CD4-positive, alpha-beta T cell (primary cell): Measurements from ENCODE around the gene DCAF16. TPM values are rescaled to one million over a fixed set of nuclear protein-coding genes. Genes with fewer than 3 reads are reported as not detected.

Source experiments
- ATAC-seq: fragments of 200-7000 bp; cut with Tn5 transposase; one replicate; pipeline ENCODE4 v1.10.0; 2022; ENCODE audit warnings: mild to moderate bottlenecking; ENCODE audit not compliant: poor library complexity
- CTCF ChIA-PET: fragments of 350-600 bp; sonication (Branson Sonifier 250); formaldehyde crosslinking; loops from one replicate; lab custom pipeline; 2021; ENCODE audit warnings: antibody characterized with exemption, inconsistent platforms; lab: Charles Lee
- POLR2A ChIA-PET: fragments of 350-600 bp; sonication (Branson Sonifier 250); formaldehyde crosslinking; loops from one replicate; lab custom pipeline; 2021; ENCODE audit warnings: antibody characterized with exemption, inconsistent platforms; lab: Charles Lee
- DNase-seq, 14 experiments: peaks; one replicate each; pipeline ENCODE4 v3.0.0-alpha.2; 2013 to 2020; ENCODE audit warnings: mixed read lengths in 2 of 14
- H3K27ac ChIP-seq, 2 donors: one replicate each; pipeline versions ENCODE4 v1.5.1 to v1.7.0; 2013; ENCODE audit warnings: low read length in 2 of 2, low read depth in 1 of 2, mild to moderate bottlenecking in 1 of 2
- H3K27me3 ChIP-seq, 2 experiments: 1 replicate in 1 of 2; 2 replicates in 1 of 2; pipeline versions ENCODE4 v1.6.1 to v1.7.0; 2013; ENCODE audit warnings: low read length in 2 of 2, control low read depth in 1 of 2, mild to moderate bottlenecking in 1 of 2, moderate library complexity in 1 of 2; ENCODE audit not compliant: insufficient read depth in 2 of 2, control insufficient read depth in 1 of 2
- H3K36me3 ChIP-seq: one replicate; pipeline ENCODE4 v1.6.1; 2013; ENCODE audit warnings: low read length, control low read depth; ENCODE audit not compliant: insufficient read depth
- H3K4me1 ChIP-seq: one replicate; pipeline ENCODE4 v1.6.1; 2013; ENCODE audit warnings: low read length, control low read depth; ENCODE audit not compliant: insufficient read depth
- H3K4me3 ChIP-seq: one replicate; pipeline ENCODE4 v1.5.1; 2013; ENCODE audit warnings: mild to moderate bottlenecking, low read length, moderate library complexity
- H3K9me3 ChIP-seq, 2 experiments: 1 replicate in 1 of 2; 2 replicates in 1 of 2; pipeline versions ENCODE4 v1.6.1 to v1.7.0; 2013; ENCODE audit warnings: low read length in 2 of 2, mild to moderate bottlenecking in 2 of 2, control low read depth in 1 of 2, moderate library complexity in 1 of 2; ENCODE audit not compliant: control insufficient read depth in 1 of 2, insufficient read depth in 1 of 2
- H3K27ac Mint-ChIP-seq: one replicate; pipeline ENCODE4 v1.8.0; 2020; ENCODE audit warnings: mixed read lengths
- H3K27me3 Mint-ChIP-seq: one replicate; pipeline ENCODE4 v1.8.0; 2021; ENCODE audit warnings: mixed read lengths
- H3K36me3 Mint-ChIP-seq: one replicate; pipeline ENCODE4 v1.8.0; 2021; ENCODE audit warnings: low read depth, mixed read lengths
- H3K4me1 Mint-ChIP-seq: one replicate; pipeline ENCODE4 v1.8.0; 2021; ENCODE audit warnings: low read depth, mixed read lengths
- H3K4me3 Mint-ChIP-seq: one replicate; pipeline ENCODE4 v1.8.0; 2020; ENCODE audit warnings: mild to moderate bottlenecking, mixed read lengths
- H3K9me3 Mint-ChIP-seq: one replicate; pipeline ENCODE4 v1.8.0; 2020; ENCODE audit warnings: mixed read lengths
- CTCF ChIP-seq: fragments of 200-600 bp; IDR thresholded peaks from one replicate; pipeline ENCODE4 v1.8.0; 2022; ENCODE audit warnings: antibody characterized with exemption, mild to moderate bottlenecking
- intact Hi-C, 2 experiments: fragments of 100-400 bp; cut with DNase I in 1 of 2; cut with micrococcal nuclease in 1 of 2; formaldehyde crosslinking; loops; one replicate each; pipeline versions ENCODE4 v1.15.1 to v1.9.0; 2023 to 2025; cut with DNase I, micrococcal nuclease
- total RNA-seq, 174 experiments: library from RNA in 2 of 174; stranded (reverse) in 2 of 174; gene quantifications; one replicate each; pipeline ENCODE4 v1.2.3 and lab custom pipeline; 2021 to 2026

The DCAF16 gene
- total RNA-seq, 2 experiments from 2014 or later: 88.5 to 91.4 TPM

GRCh38 chr4:17809667-17810066 lies 890 bp downstream of the DCAF16 start:
- H3K9me3 ChIP-seq: no peaks in the 10 kb centered on the region
- ATAC-seq (no peak), DNase-seq (peak in 3 of 14 experiments; percentile 21 to 29 (median 24))
- ChIA-PET POLR2A (interaction anchor here (0.9 to 1.7 kb wide), 6 partner anchors 14 to 298 kb away, joined by 3 to 21 read pairs (median 5); partner anchors contain the start of genes LAP3, LCORL, MED28 and QDPR), CTCF (interaction anchor here (3.3 kb wide), 1 partner anchor 261 kb away, joined by 9 read pairs; no protein-coding TSS in a partner anchor)
- no peak for TF ChIP-seq CTCF
- H3K27me3 Mint-ChIP-seq: no peaks in the 10 kb centered on the region
- peaks cover 20% of the 10 kb centered on the region for H3K4me1 ChIP-seq
- H3K4me3 Mint-ChIP-seq: peak overlapping the region; percentile 97
- peaks cover 8% of the 10 kb centered on the region for H3K36me3 ChIP-seq
- H3K4me1 Mint-ChIP-seq: peaks cover 69% of the 10 kb centered on the region
- H3K27ac ChIP-seq: peak overlapping the region; percentile 92 to 96
- peaks cover 48% of the 10 kb centered on the region for H3K36me3 Mint-ChIP-seq
- peak overlapping the region; percentile 92 for H3K4me3 ChIP-seq
- intact Hi-C loops: loop anchor here (1.0 to 10.0 kb wide), 8 partner anchors 172 to 472 kb away; partner anchors contain the start of genes MED28 (in 2 of the 2), LAP3 (in 1 of the 2) and LCORL (in 1 of the 2)
- peak overlapping the region; percentile 96 for H3K27ac Mint-ChIP-seq
- no peaks in the 10 kb centered on the region for H3K27me3 ChIP-seq
- H3K9me3 Mint-ChIP-seq: no peaks in the 10 kb centered on the region

GRCh38 chr4:17807446-17807845 lies 3.1 kb downstream of the DCAF16 start:
- H3K27me3 Mint-ChIP-seq: no peaks in the 10 kb centered on the region
- peaks cover 30% of the 10 kb centered on the region for H3K36me3 ChIP-seq
- H3K27me3 ChIP-seq: no peaks in the 10 kb centered on the region
- ChIA-PET CTCF (interaction anchor here (3.3 kb wide), 1 partner anchor 259 kb away, joined by 9 read pairs; no protein-coding TSS in a partner anchor), POLR2A (no interaction called here)
- H3K4me1 ChIP-seq: peaks cover 20% of the 10 kb centered on the region
- H3K27ac Mint-ChIP-seq: peak overlapping the region; percentile 96
- no peak for TF ChIP-seq CTCF
- no peak overlapping the region for H3K27ac ChIP-seq
- H3K36me3 Mint-ChIP-seq: peaks cover 70% of the 10 kb centered on the region
- H3K9me3 Mint-ChIP-seq: no peaks in the 10 kb centered on the region
- peak overlapping the region; percentile 75 for H3K4me3 Mint-ChIP-seq
- no peak overlapping the region for H3K4me3 ChIP-seq
- DNase-seq (no peak), ATAC-seq (no peak)
- intact Hi-C loops: no loop called here
- peaks cover 84% of the 10 kb centered on the region for H3K4me1 Mint-ChIP-seq
- no peaks in the 10 kb centered on the region for H3K9me3 ChIP-seq

- no peak for ATAC-seq
- no peak for DNase-seq
- peaks cover 71% of the 10 kb centered on the region for H3K4me1 Mint-ChIP-seq
- no peaks in the 10 kb centered on the region for H3K9me3 Mint-ChIP-seq
- no peaks in the 10 kb centered on the region for H3K27me3 Mint-ChIP-seq
- Histone ChIP-seq H3K4me1 (peaks cover 15% of the 10 kb centered on the region), H3K4me3 (no peak overlapping the region), H3K27me3 (no peaks in the 10 kb centered on the region), H3K36me3 (peaks cover 34% of the 10 kb centered on the region), H3K27ac (no peak overlapping the region), H3K9me3 (no peaks in the 10 kb centered on the region)
- POLR2A ChIA-PET: no interaction called here
- peak overlapping the region; percentile 35 for H3K27ac Mint-ChIP-seq
- H3K4me3 Mint-ChIP-seq: no peak overlapping the region
- CTCF ChIA-PET: interaction anchor here (1.7 kb wide), 1 partner anchor 11 kb away, joined by 6 read pairs; no protein-coding TSS in a partner anchor
- TF ChIP-seq CTCF: no peak
- peaks cover 83% of the 10 kb centered on the region for H3K36me3 Mint-ChIP-seq
- intact Hi-C loops: no loop called here
Observed at GRCh38 chr4:17805580-17806155, 4.9 kb downstream of the DCAF16 start.
